HPDE6-E6E7 (cell line): ENCODE data around the gene EEFSEC.

Experiments
- DNase-seq: peaks from one replicate; pipeline ENCODE4 v3.0.0; 2011; ENCODE audit warnings: missing footprints; ENCODE audit errors: extremely low spot score

EEFSEC gene

GRCh38 chr3:128316481-128316891 lies 163.2 kb downstream of the EEFSEC start:
- DNase-seq, result no peak

GRCh38 chr3:128317101-128317697 lies 163.9 kb downstream of the EEFSEC start:
- DNase-seq, result no peak

- no peak for DNase-seq
These were observed 164.5 kb downstream of the EEFSEC start for GRCh38 chr3:128317698-128318231.

- DNase-seq, result no peak
These were observed 165.1 kb downstream of the EEFSEC start for GRCh38 chr3:128318275-128318941.

GRCh38 chr3:128319107-128319506 lies 165.8 kb downstream of the EEFSEC start:
- no peak for DNase-seq

- DNase-seq, result no peak
These were observed 166.5 kb downstream of the EEFSEC start for GRCh38 chr3:128319741-128320141.

- DNase-seq, result no peak
These were observed 167.5 kb downstream of the EEFSEC start for GRCh38 chr3:128320551-128321340.

- no peak for DNase-seq
These were observed 168.1 kb downstream of the EEFSEC start for GRCh38 chr3:128321418-128321817.

- no peak for DNase-seq
These were observed 169.0 kb downstream of the EEFSEC start for GRCh38 chr3:128322030-128323022.

- DNase-seq, result no peak
These were observed 170.2 kb downstream of the EEFSEC start for GRCh38 chr3:128323206-128324081.

- no peak for DNase-seq
These were observed 171.8 kb downstream of the EEFSEC start for GRCh38 chr3:128324911-128325592.

GRCh38 chr3:128326051-128326823 lies 173.0 kb downstream of the EEFSEC start:
- no peak for DNase-seq

- DNase-seq, result no peak
These were observed 174.3 kb downstream of the EEFSEC start for GRCh38 chr3:128327606-128328031.

- DNase-seq, result no peak
These were observed 175.5 kb downstream of the EEFSEC start for GRCh38 chr3:128328546-128329458.

GRCh38 chr3:128329491-128330213 lies 176.4 kb downstream of the EEFSEC start:
- no peak for DNase-seq

GRCh38 chr3:128330214-128330842 lies 177.0 kb downstream of the EEFSEC start:
- DNase-seq, result no peak
